Esophagus squamous epithelium (tissue), 4 donors: ENCODE results near the gene RHBDL3.

ENCODE experiments used
- POLR2A ChIP-seq, 4 donors: fragments of 450-650 bp; IDR thresholded peaks; one replicate each; pipeline ENCODE4 v1.6.1; 2017; ENCODE audit warnings: antibody characterized with exemption in 4 of 4, mild to moderate bottlenecking in 4 of 4, moderate library complexity in 3 of 4
- TF ChIP-seq, protein P1 (sequence below), 6 experiments: fragments of 450-650 bp in 4 of 6; fragments of 200-600 bp in 2 of 6; sonication (generic) in 2 of 6; IDR thresholded peaks; one replicate each; pipeline ENCODE4 v1.5.1; 2016 to 2019; ENCODE audit warnings: antibody characterized with exemption in 6 of 6, mild to moderate bottlenecking in 4 of 6, moderate library complexity in 4 of 6

DNA sequence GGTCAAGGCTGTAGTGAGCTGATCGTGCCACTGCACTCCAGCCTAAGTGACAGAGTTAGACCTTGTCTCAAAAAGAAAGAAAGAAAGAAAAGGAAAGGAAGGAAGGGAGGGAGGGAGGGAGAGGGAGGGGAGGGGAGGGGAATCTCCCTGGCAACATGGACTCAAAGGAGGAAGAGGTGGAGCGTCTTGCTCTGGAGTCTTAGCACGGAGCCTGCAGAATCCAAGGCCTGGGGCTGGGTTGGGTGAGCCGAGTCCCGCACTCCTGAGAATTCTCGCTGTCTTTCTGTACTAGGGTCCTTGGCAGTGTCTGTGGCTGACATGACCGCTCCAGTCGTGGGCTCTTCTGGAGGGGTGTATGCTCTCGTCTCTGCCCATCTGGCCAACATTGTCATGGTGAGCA is 39.4 kb downstream of the RHBDL3 start:
- TF ChIP-seq, protein P1, sequence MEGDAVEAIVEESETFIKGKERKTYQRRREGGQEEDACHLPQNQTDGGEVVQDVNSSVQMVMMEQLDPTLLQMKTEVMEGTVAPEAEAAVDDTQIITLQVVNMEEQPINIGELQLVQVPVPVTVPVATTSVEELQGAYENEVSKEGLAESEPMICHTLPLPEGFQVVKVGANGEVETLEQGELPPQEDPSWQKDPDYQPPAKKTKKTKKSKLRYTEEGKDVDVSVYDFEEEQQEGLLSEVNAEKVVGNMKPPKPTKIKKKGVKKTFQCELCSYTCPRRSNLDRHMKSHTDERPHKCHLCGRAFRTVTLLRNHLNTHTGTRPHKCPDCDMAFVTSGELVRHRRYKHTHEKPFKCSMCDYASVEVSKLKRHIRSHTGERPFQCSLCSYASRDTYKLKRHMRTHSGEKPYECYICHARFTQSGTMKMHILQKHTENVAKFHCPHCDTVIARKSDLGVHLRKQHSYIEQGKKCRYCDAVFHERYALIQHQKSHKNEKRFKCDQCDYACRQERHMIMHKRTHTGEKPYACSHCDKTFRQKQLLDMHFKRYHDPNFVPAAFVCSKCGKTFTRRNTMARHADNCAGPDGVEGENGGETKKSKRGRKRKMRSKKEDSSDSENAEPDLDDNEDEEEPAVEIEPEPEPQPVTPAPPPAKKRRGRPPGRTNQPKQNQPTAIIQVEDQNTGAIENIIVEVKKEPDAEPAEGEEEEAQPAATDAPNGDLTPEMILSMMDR (IDR thresholded peaks at IDR 0.05), result no peak
- TF ChIP-seq POLR2A (IDR thresholded peaks at IDR 0.05), result no peak
